Stimulated activated CD8-positive, alpha-beta memory T cell treated with anti-CD3 and anti-CD28 coated beads, Interleukin-12 subunit alpha, Interleukin-12 subunit beta, amount 100 ng/mL, for 24 hours (primary cell): ENCODE results near the gene C3AR1.
"Not testable (repeated sequence)": the region's sequence is repeated elsewhere in the genome, so short reads cannot be mapped to it uniquely, and the experiment has no call there.

Experiments used
- DNase-seq: peaks from one replicate; pipeline ENCODE4 v3.0.0-alpha.2; 2020; ENCODE audit errors: extremely low read depth

The C3AR1 gene

GRCh38 chr12:8065991-8066594, at the start of gene C3AR1:
Gene C3AR1, minus strand, starts transcription at chr12:8066359. Its CDS starts 6,174 bp downstream, at chr12:8060185.
- DNase-seq = no peak

GRCh38 chr12:8113117-8113516, 47.0 kb upstream of the C3AR1 start:
- DNase-seq = not testable (repeated sequence)

- peak; percentile 30 for DNase-seq
These were observed 42.7 kb upstream of the C3AR1 start for GRCh38 chr12:8108808-8109398.

GRCh38 chr12:8099235-8099634, 33.1 kb upstream of the C3AR1 start:
- no peak for DNase-seq

GRCh38 chr12:8096281-8096915, 30.2 kb upstream of the C3AR1 start:
- no peak for DNase-seq

GRCh38 chr12:8093291-8093690, 27.1 kb upstream of the C3AR1 start:
- no peak for DNase-seq

- no peak for DNase-seq
These were observed 23.6 kb upstream of the C3AR1 start for GRCh38 chr12:8089716-8090115.

GRCh38 chr12:8089277-8089676, 23.1 kb upstream of the C3AR1 start:
- DNase-seq = not testable (repeated sequence)

GRCh38 chr12:8088574-8088973, 22.4 kb upstream of the C3AR1 start:
- DNase-seq = no peak

GRCh38 chr12:8087666-8088065, 21.5 kb upstream of the C3AR1 start:
- no peak for DNase-seq

- DNase-seq = peak; percentile 16
These were observed 18.2 kb upstream of the C3AR1 start for GRCh38 chr12:8084351-8084750.

GRCh38 chr12:8082808-8083100, 16.6 kb upstream of the C3AR1 start:
- no peak for DNase-seq

- DNase-seq = no peak
These were observed 15.2 kb upstream of the C3AR1 start for GRCh38 chr12:8081251-8081920.

- DNase-seq = no peak
These were observed 14.0 kb upstream of the C3AR1 start for GRCh38 chr12:8080120-8080519.

GRCh38 chr12:8078916-8079315, 12.8 kb upstream of the C3AR1 start:
- no peak for DNase-seq

- no peak for DNase-seq
These were observed 12.2 kb upstream of the C3AR1 start for GRCh38 chr12:8078398-8078797.

GRCh38 chr12:8077207-8077606, 11.0 kb upstream of the C3AR1 start:
- DNase-seq = no peak

- no peak for DNase-seq
These were observed 10.2 kb upstream of the C3AR1 start for GRCh38 chr12:8076366-8076765.

- DNase-seq = no peak
These were observed 9.8 kb upstream of the C3AR1 start for GRCh38 chr12:8075935-8076334.

- not testable (repeated sequence) for DNase-seq
These were observed 5.7 kb upstream of the C3AR1 start for GRCh38 chr12:8071820-8072219.

GRCh38 chr12:8069582-8069981, 3.4 kb upstream of the C3AR1 start:
- DNase-seq = no peak

- no peak for DNase-seq
These were observed 2.0 kb downstream of the C3AR1 start for GRCh38 chr12:8064131-8064530.

GRCh38 chr12:8058506-8058905, 7.7 kb downstream of the C3AR1 start:
- DNase-seq = no peak
